ENCODE results near the gene SGMS1.
"Not testable (repeated sequence)": the region's sequence is repeated elsewhere in the genome, so short reads cannot be mapped to it uniquely, and the experiment has no call there.

Gene SGMS1

DNA sequence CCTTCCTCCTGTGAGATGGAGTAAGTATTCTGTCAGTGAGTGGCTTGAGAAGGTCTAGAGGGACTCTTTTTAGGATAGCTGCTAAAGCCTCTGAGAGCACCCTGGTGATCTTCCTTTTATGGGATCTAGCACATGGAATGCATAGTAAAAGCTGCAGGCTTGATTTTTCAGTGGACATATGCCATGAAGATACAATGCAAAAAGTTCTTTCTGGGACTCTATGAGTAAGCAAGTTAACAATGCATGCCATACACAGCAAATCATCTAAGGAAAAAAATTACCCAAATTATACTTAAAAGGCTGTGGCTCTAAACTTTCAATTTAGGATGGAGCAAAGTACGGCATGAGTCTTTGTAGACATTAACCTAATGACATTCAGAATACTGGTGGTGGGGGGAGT is 154.5 kb downstream of the SGMS1 start:
- TF ChIP-seq POLR2A (IDR thresholded peaks at IDR 0.05; ENCODE audit: low read depth, low read length) = no peak
- no peak for TF ChIP-seq POLR2AphosphoS5 (IDR thresholded peaks at IDR 0.05; ENCODE audit: low read depth, low read length)
- FAIRE-seq (peak; percentile 72), DNase-seq (ENCODE audit: insufficient read length, low spot score) (no peak)

DNA sequence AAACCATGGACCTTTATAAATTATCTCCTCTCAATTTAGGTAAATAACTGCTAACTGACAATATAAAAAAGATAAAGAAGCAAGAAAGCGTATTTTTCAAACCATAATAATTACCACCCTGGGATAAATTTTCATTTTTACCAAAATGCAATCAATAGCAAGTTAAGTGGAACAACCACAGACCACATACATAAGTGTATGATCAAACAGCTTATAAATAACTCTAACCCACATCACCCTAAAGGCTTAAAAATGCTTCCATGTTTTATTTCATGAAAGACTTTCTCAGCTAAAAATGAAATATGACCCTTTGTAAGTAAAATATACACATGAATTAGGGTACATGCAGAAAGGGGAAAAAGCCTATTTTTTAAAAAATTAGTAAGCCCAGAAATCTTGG is 156.5 kb downstream of the SGMS1 start:
- DNase-seq (ENCODE audit: insufficient read length, low spot score) (no peak), FAIRE-seq (no peak)
- TF ChIP-seq POLR2AphosphoS5 (IDR thresholded peaks at IDR 0.05; ENCODE audit: low read depth, low read length) (no peak), SPI1 (IDR thresholded peaks at IDR 0.05; ENCODE audit: low read depth, low read length) (no peak), POU2F2 (IDR thresholded peaks at IDR 0.05; ENCODE audit: low read depth, low read length) (no peak), TAF1 (IDR thresholded peaks at IDR 0.05; ENCODE audit: low read depth, low read length) (no peak), PAX5 (IDR thresholded peaks at IDR 0.05; ENCODE audit: insufficient read depth, low read length, severe bottlenecking) (no peak), POLR2A (IDR thresholded peaks at IDR 0.05; ENCODE audit: low read depth, low read length) (no peak)

DNA sequence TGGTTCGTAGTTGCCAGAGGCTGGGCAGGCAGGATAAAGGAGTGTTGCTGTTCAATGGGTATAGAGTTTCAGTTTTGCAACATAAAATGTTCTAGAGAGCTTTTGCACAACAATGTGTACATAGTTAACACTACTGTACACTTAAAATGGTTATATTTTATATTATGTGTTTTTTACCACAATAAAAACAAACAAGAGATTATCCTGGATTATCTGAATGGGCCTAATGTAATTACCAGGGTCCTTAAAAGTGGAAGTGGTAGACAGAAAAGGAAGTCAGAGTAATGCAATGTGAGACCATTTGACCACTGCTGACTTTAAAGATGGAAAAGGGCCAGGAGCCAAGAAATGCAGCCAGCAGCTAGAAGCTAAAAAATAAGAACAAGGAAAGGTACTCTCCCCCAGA is 159.7 kb downstream of the SGMS1 start:
- FAIRE-seq (no peak), DNase-seq (ENCODE audit: insufficient read length, low spot score) (no peak)
- TF ChIP-seq POU2F2 (IDR thresholded peaks at IDR 0.05; ENCODE audit: low read depth, low read length) (no peak), SPI1 (IDR thresholded peaks at IDR 0.05; ENCODE audit: low read depth, low read length) (no peak)

DNA sequence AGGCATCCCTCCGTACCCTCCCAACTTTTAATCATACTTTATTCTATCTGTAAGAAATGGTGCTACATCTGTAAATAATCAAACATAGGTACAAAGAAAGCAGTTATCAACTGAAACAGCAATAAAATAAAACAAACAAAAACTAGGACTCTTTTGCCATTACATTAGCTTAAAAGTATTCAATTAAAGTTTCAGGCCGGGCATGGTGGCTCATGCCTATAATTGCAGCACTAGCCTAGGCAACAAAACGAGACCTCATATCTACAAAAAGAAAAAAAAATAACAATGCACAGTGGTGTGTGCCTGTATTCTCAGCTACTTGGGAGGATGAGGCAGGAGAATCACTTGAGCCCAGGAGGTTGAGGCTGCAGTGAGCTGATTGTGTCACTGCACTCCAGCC is 161.9 kb downstream of the SGMS1 start:
- DNase-seq (ENCODE audit: insufficient read length, low spot score) (no peak), FAIRE-seq (no peak)
- TF ChIP-seq POLR2AphosphoS5 (IDR thresholded peaks at IDR 0.05; ENCODE audit: low read depth, low read length) (no peak), SPI1 (IDR thresholded peaks at IDR 0.05; ENCODE audit: low read depth, low read length) (no peak), TAF1 (IDR thresholded peaks at IDR 0.05; ENCODE audit: low read depth, low read length) (no peak)

DNA sequence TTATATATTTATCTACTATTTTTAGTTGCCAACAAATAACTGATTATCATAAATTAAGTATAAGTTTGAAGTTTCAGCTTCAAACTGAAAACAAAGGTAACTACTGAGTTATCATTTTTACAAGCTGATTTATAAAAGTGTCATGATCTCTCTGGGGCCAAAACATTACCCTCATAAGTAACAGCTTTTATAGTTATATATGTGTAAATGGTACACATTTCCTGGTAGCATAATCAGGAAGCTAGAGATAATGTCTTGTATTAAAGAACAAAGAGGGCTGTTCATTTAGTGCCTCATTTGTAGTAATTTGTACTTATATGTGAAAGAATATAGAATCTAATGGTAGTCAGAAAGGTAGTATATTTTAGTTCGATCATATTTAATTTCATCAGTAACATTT is 162.6 kb downstream of the SGMS1 start:
- FAIRE-seq = no peak
- TF ChIP-seq SPI1 (IDR thresholded peaks at IDR 0.05; ENCODE audit: low read depth, low read length) (no peak), POLR2AphosphoS5 (IDR thresholded peaks at IDR 0.05; ENCODE audit: low read depth, low read length) (no peak), PAX5 (IDR thresholded peaks at IDR 0.05; ENCODE audit: insufficient read depth, low read length, severe bottlenecking) (no peak), POU2F2 (IDR thresholded peaks at IDR 0.05; ENCODE audit: low read depth, low read length) (no peak), TAF1 (IDR thresholded peaks at IDR 0.05; ENCODE audit: low read depth, low read length) (no peak), POLR2A (IDR thresholded peaks at IDR 0.05; ENCODE audit: low read depth, low read length) (no peak)
- DNase-seq (ENCODE audit: insufficient read length, low spot score) = no peak

DNA sequence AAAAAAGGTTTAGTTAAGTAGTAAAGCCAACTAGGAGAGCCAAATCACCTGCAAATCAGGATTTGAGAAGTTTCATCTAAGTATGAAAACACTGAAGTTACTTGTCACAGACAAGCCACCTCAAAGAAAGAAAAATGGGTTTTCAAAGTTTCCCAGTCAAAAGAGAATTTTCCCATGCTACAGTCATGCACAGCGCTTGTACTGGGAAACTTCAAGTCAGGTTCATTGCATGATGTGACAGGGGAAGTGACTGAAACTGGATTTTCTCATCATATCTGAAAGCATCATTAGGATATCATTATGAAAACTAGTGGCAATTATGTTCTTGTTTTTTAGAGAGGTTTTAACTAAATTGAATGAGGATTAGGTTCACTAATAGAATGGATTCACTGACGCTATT is 167.0 kb downstream of the SGMS1 start:
- FAIRE-seq (peak; percentile 43), DNase-seq (ENCODE audit: insufficient read length, low spot score) (no peak)
- TF ChIP-seq POLR2AphosphoS5 (IDR thresholded peaks at IDR 0.05; ENCODE audit: low read depth, low read length) = no peak
- no peak for TF ChIP-seq TAF1 (IDR thresholded peaks at IDR 0.05; ENCODE audit: low read depth, low read length)
- no peak for TF ChIP-seq POLR2A (IDR thresholded peaks at IDR 0.05; ENCODE audit: low read depth, low read length)
- TF ChIP-seq SPI1 (IDR thresholded peaks at IDR 0.05; ENCODE audit: low read depth, low read length) = peak; percentile 47
- no peak for TF ChIP-seq PAX5 (IDR thresholded peaks at IDR 0.05; ENCODE audit: insufficient read depth, low read length, severe bottlenecking)
- no peak for TF ChIP-seq POU2F2 (IDR thresholded peaks at IDR 0.05; ENCODE audit: low read depth, low read length)

DNA sequence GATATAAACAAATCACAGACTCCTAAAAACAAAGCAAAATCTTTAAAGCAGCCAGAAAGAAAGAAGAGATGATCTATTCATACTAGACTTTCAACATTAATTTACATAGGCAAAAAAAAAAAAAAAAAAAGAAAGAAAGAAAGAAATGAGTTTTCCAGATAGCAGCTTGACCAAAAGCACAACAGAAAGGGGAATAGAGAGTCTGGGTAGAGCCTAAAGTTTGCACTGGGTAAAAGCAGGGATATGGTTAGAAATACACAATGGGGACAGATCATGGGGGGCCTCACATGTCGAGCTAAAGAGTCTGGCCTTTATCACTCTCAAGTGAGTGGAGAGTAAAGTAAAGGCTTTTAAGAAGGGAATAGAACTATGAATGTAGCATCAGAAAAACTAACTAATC is 169.8 kb downstream of the SGMS1 start:
- FAIRE-seq = peak; percentile 48
- peak; percentile 45; the same call in 1 of the 2 replicates for TF ChIP-seq SPI1 (IDR thresholded peaks at IDR 0.05; ENCODE audit: low read depth, low read length)
- no peak for TF ChIP-seq PAX5 (IDR thresholded peaks at IDR 0.05; ENCODE audit: insufficient read depth, low read length, severe bottlenecking)
- DNase-seq (ENCODE audit: insufficient read length, low spot score) = no peak

DNA sequence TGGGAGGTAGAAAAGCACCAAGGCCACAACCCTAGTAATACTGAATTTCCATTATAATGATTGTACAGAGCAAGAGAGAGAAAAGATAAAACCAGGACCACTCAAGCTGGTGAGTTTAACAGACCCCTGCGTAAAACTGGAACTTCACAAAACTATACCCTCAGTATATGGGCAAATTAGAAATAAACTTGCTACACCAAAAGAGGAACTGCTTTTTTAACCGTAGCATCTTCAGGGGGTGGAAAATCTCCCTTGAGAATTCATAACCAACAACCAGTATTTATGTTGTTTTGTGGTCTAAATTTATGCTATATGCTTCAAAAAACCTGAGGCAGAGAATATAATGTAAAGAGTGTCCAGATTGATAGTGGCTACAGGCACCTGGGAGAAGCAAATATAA is 171.2 kb downstream of the SGMS1 start:
- TF ChIP-seq POU2F2 (IDR thresholded peaks at IDR 0.05; ENCODE audit: low read depth, low read length) (no peak), PAX5 (IDR thresholded peaks at IDR 0.05; ENCODE audit: insufficient read depth, low read length, severe bottlenecking) (no peak), TAF1 (IDR thresholded peaks at IDR 0.05; ENCODE audit: low read depth, low read length) (no peak), POLR2AphosphoS5 (IDR thresholded peaks at IDR 0.05; ENCODE audit: low read depth, low read length) (no peak), POLR2A (IDR thresholded peaks at IDR 0.05; ENCODE audit: low read depth, low read length) (no peak), SPI1 (IDR thresholded peaks at IDR 0.05; ENCODE audit: low read depth, low read length) (peak; percentile 95)
- FAIRE-seq (peak; percentile 35), DNase-seq (ENCODE audit: insufficient read length, low spot score) (no peak)

DNA sequence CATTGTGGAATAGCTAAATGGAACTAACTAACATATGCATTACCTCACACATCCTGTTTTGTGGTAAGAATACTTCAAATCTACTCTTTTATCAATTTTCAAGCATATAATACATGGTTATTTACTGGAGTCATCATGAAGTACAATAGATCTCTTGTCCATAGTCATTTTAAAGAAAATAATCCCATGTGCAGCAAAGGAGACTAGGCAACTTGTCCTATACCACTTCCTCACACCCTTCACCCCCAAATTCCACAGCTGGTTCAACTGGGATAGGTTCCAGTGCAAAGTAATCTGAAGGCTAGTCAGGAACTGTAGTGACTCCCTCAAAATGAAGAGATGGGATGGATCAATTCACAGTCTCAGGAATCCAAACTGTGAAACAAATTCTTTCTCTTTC is 176.1 kb downstream of the SGMS1 start:
- FAIRE-seq (no peak), DNase-seq (ENCODE audit: insufficient read length, low spot score) (no peak)
- TF ChIP-seq PAX5 (IDR thresholded peaks at IDR 0.05; ENCODE audit: insufficient read depth, low read length, severe bottlenecking) (no peak), SPI1 (IDR thresholded peaks at IDR 0.05; ENCODE audit: low read depth, low read length) (no peak), POLR2AphosphoS5 (IDR thresholded peaks at IDR 0.05; ENCODE audit: low read depth, low read length) (no peak), TAF1 (IDR thresholded peaks at IDR 0.05; ENCODE audit: low read depth, low read length) (no peak), POLR2A (IDR thresholded peaks at IDR 0.05; ENCODE audit: low read depth, low read length) (no peak), POU2F2 (IDR thresholded peaks at IDR 0.05; ENCODE audit: low read depth, low read length) (no peak)

DNA sequence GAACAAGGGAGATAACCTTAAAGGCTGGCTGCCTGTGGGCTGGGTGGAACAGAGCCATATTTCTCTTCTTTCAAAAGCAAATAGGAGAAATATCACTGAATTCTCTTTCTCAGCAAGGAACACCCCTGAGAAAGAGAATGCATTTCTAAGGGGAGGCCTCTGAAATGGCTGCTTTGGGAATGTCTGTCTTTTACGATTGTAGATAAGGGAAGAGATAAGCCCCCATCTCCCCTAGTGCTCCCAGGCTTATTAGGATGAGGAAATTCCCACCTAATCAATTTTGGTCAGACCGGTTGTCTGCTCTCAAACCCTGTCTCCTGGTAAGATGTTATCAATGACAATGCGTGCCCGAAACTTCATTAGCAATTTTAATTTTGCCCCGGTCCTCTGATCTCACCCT is 178.0 kb downstream of the SGMS1 start:
- not testable (repeated sequence) for FAIRE-seq; DNase-seq (ENCODE audit: insufficient read length, low spot score)

DNA sequence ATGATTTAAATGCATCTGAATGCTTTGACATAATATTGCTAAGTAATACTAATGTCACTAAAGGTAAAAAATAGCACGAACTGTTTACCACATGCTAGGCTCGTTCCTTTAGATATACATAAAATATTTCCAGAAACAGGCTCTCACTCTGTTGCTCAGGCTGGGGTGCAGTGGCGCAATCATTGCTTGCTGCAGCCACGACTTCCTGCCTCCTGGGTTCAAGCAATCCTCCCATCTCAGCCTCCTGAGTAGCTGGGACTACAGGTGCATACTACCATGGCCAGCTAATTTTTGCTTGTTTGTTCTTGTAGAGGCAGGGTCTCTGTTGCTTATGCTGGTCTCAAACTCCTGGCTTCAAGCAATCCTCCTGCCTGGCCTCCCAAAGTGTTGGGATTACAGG is 183.3 kb downstream of the SGMS1 start:
- TF ChIP-seq SPI1 (IDR thresholded peaks at IDR 0.05; ENCODE audit: low read depth, low read length) (no peak), POLR2A (IDR thresholded peaks at IDR 0.05; ENCODE audit: low read depth, low read length) (no peak), POU2F2 (IDR thresholded peaks at IDR 0.05; ENCODE audit: low read depth, low read length) (no peak), TAF1 (IDR thresholded peaks at IDR 0.05; ENCODE audit: low read depth, low read length) (no peak), POLR2AphosphoS5 (IDR thresholded peaks at IDR 0.05; ENCODE audit: low read depth, low read length) (no peak), PAX5 (IDR thresholded peaks at IDR 0.05; ENCODE audit: insufficient read depth, low read length, severe bottlenecking) (no peak)
- DNase-seq (ENCODE audit: insufficient read length, low spot score) = no peak
- FAIRE-seq = no peak

Measured in GM12891 (cell line).